ENCODE results near the gene REPS1.

DNA sequence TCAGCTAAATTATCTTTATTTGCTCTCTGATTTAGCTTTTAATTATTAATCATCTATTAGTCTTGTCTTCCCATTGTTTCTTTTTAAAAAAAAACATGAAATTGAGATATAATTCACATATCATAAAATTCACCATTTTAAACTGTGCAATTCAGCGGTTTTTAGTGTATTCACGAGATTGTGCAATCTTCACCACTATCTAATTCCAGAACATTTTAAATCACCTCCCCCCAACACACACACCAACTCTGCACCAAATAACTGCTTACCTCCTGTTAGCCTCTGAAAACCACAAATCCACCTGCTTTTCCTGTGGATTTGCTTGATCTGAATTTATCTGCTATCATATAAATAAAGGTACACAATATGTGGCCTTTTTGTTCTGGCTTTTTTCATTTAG is 31.7 kb upstream of the REPS1 start:
- TF ChIP-seq SP1 (IDR thresholded peaks at IDR 0.05) = no peak
- TF ChIP-seq ELF4 (IDR thresholded peaks at IDR 0.05) = no peak
- no peak for TF ChIP-seq SUZ12 (IDR thresholded peaks at IDR 0.05)
- TF ChIP-seq LEF1 (IDR thresholded peaks at IDR 0.05; ENCODE audit: borderline replicate concordance) = no peak
- no peak for TF ChIP-seq FOXK2 (IDR thresholded peaks at IDR 0.05)
- TF ChIP-seq TARDBP (IDR thresholded peaks at IDR 0.05) = no peak
- no peak for TF ChIP-seq NFRKB (IDR thresholded peaks at IDR 0.05)
- TF ChIP-seq FOXA1 (IDR thresholded peaks at IDR 0.05) = no peak
- TF ChIP-seq FOXM1 (IDR thresholded peaks at IDR 0.05; ENCODE audit: borderline replicate concordance) = no peak
- no peak for TF ChIP-seq ARNT (IDR thresholded peaks at IDR 0.05)
- no peak for TF ChIP-seq BHLHE40 (IDR thresholded peaks at IDR 0.05; ENCODE audit: borderline replicate concordance)
- no peak for TF ChIP-seq HDGF (IDR thresholded peaks at IDR 0.05; ENCODE audit: borderline replicate concordance)

Data from HEK293T (cell line).